ENCODE results near the gene BICC1. TPM values are rescaled to one million over a fixed set of nuclear protein-coding genes. Genes with fewer than 3 reads are reported as not detected.

Gene BICC1
- polyA plus RNA-seq, 3 donors, result 0.02 to 0.24 (median 0.14) TPM

GRCh38 chr10:58767652-58768051 lies 255.0 kb downstream of the BICC1 start:
- H3K4me3 ChIP-seq (replicated peaks in 1 of 3; ENCODE audit: low read depth in 2 of 3, low read length in 3 of 3), result no peak overlapping the region
- H3K4me1 Mint-ChIP-seq, result peaks cover 5% of the 10 kb centered on the region
- H3K4me2 ChIP-seq (replicated peaks; ENCODE audit: extremely low read depth, low read length, poor library complexity, severe bottlenecking), result no peak overlapping the region
- no peak overlapping the region for H3K9ac ChIP-seq (ENCODE audit: insufficient read depth, low read length, poor library complexity, severe bottlenecking)
- WGBS (ENCODE audit: insufficient coverage), result no CpG with 5 or more reads among the region's 4 CpGs
- no peak for TF ChIP-seq CTCF (IDR thresholded peaks at IDR 0.05)
- no peak overlapping the region for H2AFZ ChIP-seq (ENCODE audit: insufficient read depth, low read depth, low read length, poor library complexity, severe bottlenecking)
- no peaks in the 10 kb centered on the region for H3K36me3 Mint-ChIP-seq
- H3K27me3 Mint-ChIP-seq (ENCODE audit: low read depth in 3 of 3), result no peaks in the 10 kb centered on the region
- H3K9me3 Mint-ChIP-seq, result peaks cover 0 to 9% (median 2%) of the 10 kb centered on the region in 7 donors
- peaks cover 0 to 4% of the 10 kb centered on the region in 2 donors for H3K9me3 ChIP-seq (replicated peaks in 1 of 2; ENCODE audit: control insufficient read depth in 1 of 2, insufficient read depth in 1 of 2, low read length in 2 of 2)
- no peak overlapping the region for H3K4me3 Mint-ChIP-seq
- intact Hi-C loops (cut with micrococcal nuclease), result no loop called here
- no peak overlapping the region for H3K27ac ChIP-seq (ENCODE audit: low read depth in 1 of 2, low read length in 2 of 2)
- no peaks in the 10 kb centered on the region for H3K79me2 ChIP-seq (ENCODE audit: insufficient read depth, low read length)
- no peak for DNase-seq
- H3K4me1 ChIP-seq (ENCODE audit: control insufficient read depth in 1 of 2, insufficient read depth in 2 of 2, low read length in 2 of 2), result no peaks in the 10 kb centered on the region
- no peaks in the 10 kb centered on the region for H3K27me3 ChIP-seq (ENCODE audit: control insufficient read depth in 2 of 2, insufficient read depth in 2 of 2, low read length in 2 of 2)
- no peaks in the 10 kb centered on the region for H4K20me1 ChIP-seq (ENCODE audit: insufficient read depth, low read length)
- no peaks in the 10 kb centered on the region for H3K36me3 ChIP-seq (replicated peaks in 1 of 2; ENCODE audit: control insufficient read depth in 1 of 2, insufficient read depth in 2 of 2, low read length in 2 of 2)
- no peak overlapping the region for H3K27ac Mint-ChIP-seq

GRCh38 chr10:58771863-58772262 lies 259.2 kb downstream of the BICC1 start:
- Histone ChIP-seq H4K20me1 (ENCODE audit: insufficient read depth, low read length) (no peaks in the 10 kb centered on the region), H3K36me3 (replicated peaks in 1 of 2; ENCODE audit: control insufficient read depth in 1 of 2, insufficient read depth in 2 of 2, low read length in 2 of 2) (no peaks in the 10 kb centered on the region), H3K27ac (ENCODE audit: low read depth in 1 of 2, low read length in 2 of 2) (no peak overlapping the region), H3K9me3 (replicated peaks in 1 of 2; ENCODE audit: control insufficient read depth in 1 of 2, insufficient read depth in 1 of 2, low read length in 2 of 2) (peaks cover 0 to 4% of the 10 kb centered on the region in 2 donors), H2AFZ (ENCODE audit: insufficient read depth, low read depth, low read length, poor library complexity, severe bottlenecking) (no peak overlapping the region), H3K79me2 (ENCODE audit: insufficient read depth, low read length) (no peaks in the 10 kb centered on the region), H3K27me3 (ENCODE audit: control insufficient read depth in 2 of 2, insufficient read depth in 2 of 2, low read length in 2 of 2) (no peaks in the 10 kb centered on the region), H3K4me2 (replicated peaks; ENCODE audit: extremely low read depth, low read length, poor library complexity, severe bottlenecking) (no peak overlapping the region), H3K4me3 (replicated peaks in 1 of 3; ENCODE audit: low read depth in 2 of 3, low read length in 3 of 3) (no peak overlapping the region), H3K4me1 (ENCODE audit: control insufficient read depth in 1 of 2, insufficient read depth in 2 of 2, low read length in 2 of 2) (no peaks in the 10 kb centered on the region), H3K9ac (ENCODE audit: insufficient read depth, low read length, poor library complexity, severe bottlenecking) (no peak overlapping the region)
- DNase-seq, result no peak
- WGBS (ENCODE audit: insufficient coverage), result no CpG with 5 or more reads among the region's 1 CpG
- no peak for TF ChIP-seq CTCF (IDR thresholded peaks at IDR 0.05)
- H3K27me3 Mint-ChIP-seq (ENCODE audit: low read depth in 3 of 3), result no peaks in the 10 kb centered on the region
- no peak overlapping the region for H3K27ac Mint-ChIP-seq
- no peak overlapping the region for H3K4me3 Mint-ChIP-seq
- intact Hi-C loops (cut with micrococcal nuclease), result no loop called here
- peaks cover 5% of the 10 kb centered on the region for H3K4me1 Mint-ChIP-seq
- H3K36me3 Mint-ChIP-seq, result no peaks in the 10 kb centered on the region
- H3K9me3 Mint-ChIP-seq, result peaks cover 0 to 7% (median 2%) of the 10 kb centered on the region in 7 donors
